ENCODE data around the gene CTNNBL1. TPM values are rescaled to one million over a fixed set of nuclear protein-coding genes. Genes with fewer than 3 reads are reported as not detected.

CTNNBL1 gene
- total RNA-seq, 4 donors from 2014 or later, result 35.9 to 53.1 (median 39.2) TPM

- TF ChIP-seq CTCF (IDR thresholded peaks at IDR 0.05; ENCODE audit: low read depth), result no peak
Observed at GRCh38 chr20:37803438-37804307, 109.8 kb downstream of the CTNNBL1 start.

- TF ChIP-seq CTCF (IDR thresholded peaks at IDR 0.05; ENCODE audit: low read depth), result no peak
Observed at GRCh38 chr20:37804584-37805566, 111.0 kb downstream of the CTNNBL1 start.

DNA sequence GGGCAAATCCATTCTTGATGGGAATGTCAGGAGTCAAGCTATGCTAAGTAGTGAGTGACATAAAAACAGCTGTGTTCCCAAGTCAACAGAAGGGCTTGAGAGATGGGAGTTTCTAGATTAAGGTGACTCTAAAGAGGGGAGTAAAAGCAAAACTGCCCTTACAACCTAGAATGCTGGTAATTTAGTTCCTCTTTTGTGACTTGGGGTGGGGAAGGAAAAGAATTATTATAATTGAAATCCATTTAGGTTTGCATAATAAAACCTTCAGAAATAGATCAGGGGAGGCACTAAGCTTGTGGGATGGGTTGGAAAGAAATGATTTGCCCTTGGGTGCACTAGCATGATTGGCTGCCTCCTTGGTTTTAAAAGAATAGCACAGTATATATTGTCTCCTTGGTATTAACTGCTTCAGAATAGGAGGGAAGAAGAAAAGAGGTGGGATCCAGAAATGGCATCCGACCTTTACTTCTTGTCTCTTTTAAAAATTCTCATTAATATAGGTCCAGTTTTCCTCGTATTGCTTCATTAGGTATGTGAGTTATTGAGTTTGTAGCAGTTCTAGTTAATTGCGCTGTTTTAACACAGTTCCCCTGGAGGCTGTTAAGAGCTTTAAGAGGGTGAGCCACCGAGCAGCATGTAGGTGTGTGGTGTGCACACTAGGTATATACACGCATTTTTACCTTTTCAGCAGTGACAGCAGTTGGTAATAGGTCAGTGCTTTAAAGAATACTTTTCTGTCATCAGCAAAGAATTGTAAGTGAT, 113.8 kb downstream of the CTNNBL1 start:
- TF ChIP-seq CTCF (IDR thresholded peaks at IDR 0.05; ENCODE audit: low read depth), result no peak

- TF ChIP-seq CTCF (IDR thresholded peaks at IDR 0.05; ENCODE audit: low read depth), result no peak
Observed at GRCh38 chr20:37808233-37809070, 114.6 kb downstream of the CTNNBL1 start.

DNA sequence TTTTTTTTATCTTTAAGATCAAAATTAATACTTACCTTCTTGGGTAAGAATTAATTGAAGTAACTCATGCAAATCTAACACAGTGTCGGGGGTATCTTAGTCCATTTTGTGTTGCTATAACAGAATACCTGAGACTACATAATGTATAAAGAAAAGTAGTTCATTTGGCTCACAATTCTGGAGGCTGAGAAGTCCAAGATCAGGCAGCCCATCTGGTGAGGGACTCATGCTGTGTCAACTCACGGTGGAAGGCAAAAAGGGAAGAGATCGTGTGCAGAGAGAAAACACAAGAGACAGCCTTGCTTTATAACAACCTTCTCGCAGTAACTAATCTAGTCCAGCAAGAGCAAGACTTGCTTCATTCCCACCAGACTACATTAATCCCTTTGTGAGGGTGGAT, 116.2 kb downstream of the CTNNBL1 start:
- TF ChIP-seq CTCF (IDR thresholded peaks at IDR 0.05; ENCODE audit: low read depth), result no peak

DNA sequence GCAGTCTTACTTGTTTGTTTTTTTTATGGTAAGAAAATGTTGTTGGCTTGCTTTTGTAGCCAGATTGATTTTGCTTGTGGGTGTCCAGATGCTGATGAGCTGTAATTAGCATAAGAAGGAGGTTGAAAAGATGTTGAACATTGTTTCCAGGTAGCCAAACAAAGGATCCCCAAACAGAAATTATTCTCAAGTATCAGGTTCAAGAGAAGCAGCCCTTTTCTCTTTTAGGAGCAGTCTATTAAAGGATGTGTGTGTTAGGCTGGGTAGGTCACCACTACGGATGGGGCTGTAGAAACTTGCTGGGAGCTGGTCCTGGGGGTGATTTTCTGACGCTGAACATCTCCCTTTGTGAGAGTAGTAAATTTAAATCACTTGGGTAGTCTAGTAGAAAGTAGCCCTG, 122.2 kb downstream of the CTNNBL1 start:
- TF ChIP-seq CTCF (IDR thresholded peaks at IDR 0.05; ENCODE audit: low read depth), result no peak

Data from subcutaneous adipose tissue (tissue), 4 donors.